GM23338 (cell line): ENCODE measurements around the gene MICAL3. TPM values are rescaled to one million over a fixed set of nuclear protein-coding genes. Genes with fewer than 3 reads are reported as not detected.

ENCODE experiments used
- ATAC-seq: fragments of 200-7000 bp; cut with Tn5 transposase; 3 replicates; pipeline ENCODE4 v1.9.1; 2020
- DNase-seq: peaks from one replicate; pipeline ENCODE4 v3.0.0-alpha.2; 2015; ENCODE audit warnings: low spot score
- H2AFZ ChIP-seq: fragments of 200-600 bp; sonication (generic); 2 replicates; pipeline ENCODE4 v1.8.0; 2016; ENCODE audit warnings: antibody characterized with exemption, mild to moderate bottlenecking, moderate library complexity
- H3F3A ChIP-seq: fragments of 200-600 bp; sonication (generic); replicated peaks from 2 replicates; pipeline ENCODE4 v1.8.0; 2017; ENCODE audit warnings: antibody characterized with exemption, mixed run types, low read depth
- H3K27ac ChIP-seq: fragments of 200-600 bp; sonication (generic); 2 replicates; pipeline ENCODE4 v1.6.1; 2016; ENCODE audit warnings: low read depth
- H3K27me3 ChIP-seq: fragments of 200-600 bp; sonication (generic); 2 replicates; pipeline ENCODE4 v1.8.0; 2016; ENCODE audit warnings: mild to moderate bottlenecking, mixed run types, moderate library complexity; ENCODE audit not compliant: insufficient read depth
- H3K36me3 ChIP-seq: fragments of 200-600 bp; sonication (generic); 2 replicates; pipeline ENCODE4 v1.8.0; 2016; ENCODE audit warnings: mild to moderate bottlenecking; ENCODE audit not compliant: insufficient read depth
- H3K4me1 ChIP-seq: fragments of 200-600 bp; sonication (generic); 2 replicates; pipeline ENCODE4 v1.8.0; 2016; ENCODE audit warnings: mild to moderate bottlenecking, moderate library complexity; ENCODE audit not compliant: insufficient read depth
- H3K4me2 ChIP-seq: fragments of 200-600 bp; sonication (generic); 2 replicates; pipeline ENCODE4 v1.7.1; 2017; ENCODE audit warnings: mixed run types
- H3K4me3 ChIP-seq: fragments of 200-600 bp; sonication (generic); 2 replicates; pipeline ENCODE4 v1.6.1; 2016; ENCODE audit warnings: mixed run types
- H3K79me2 ChIP-seq: fragments of 200-600 bp; sonication (generic); replicated peaks from 2 replicates; pipeline ENCODE4 v1.8.0; 2017; ENCODE audit warnings: mild to moderate bottlenecking; ENCODE audit not compliant: insufficient read depth
- H3K9me2 ChIP-seq: fragments of 200-600 bp; sonication (generic); 2 replicates; pipeline ENCODE4 v1.8.0; 2017; ENCODE audit not compliant: insufficient read depth
- H4K20me1 ChIP-seq: fragments of 200-600 bp; sonication (generic); replicated peaks from 2 replicates; pipeline ENCODE4 v1.8.0; 2017; ENCODE audit warnings: mild to moderate bottlenecking; ENCODE audit not compliant: insufficient read depth
- H3K27ac Mint-ChIP-seq: 2 replicates; pipeline ENCODE4 v1.8.0; 2020; ENCODE audit warnings: inconsistent platforms, mild to moderate bottlenecking, moderate library complexity, mixed read lengths
- H3K27me3 Mint-ChIP-seq: 3 replicates; pipeline ENCODE4 v1.8.0; 2022; ENCODE audit warnings: low read depth, mild to moderate bottlenecking, moderate library complexity, mixed read lengths, inconsistent platforms; ENCODE audit not compliant: insufficient read depth, poor library complexity
- H3K36me3 Mint-ChIP-seq: 3 replicates; pipeline ENCODE4 v1.8.0; 2021; ENCODE audit warnings: low read depth, mild to moderate bottlenecking, inconsistent platforms, moderate library complexity, mixed read lengths
- H3K4me1 Mint-ChIP-seq: 3 replicates; pipeline ENCODE4 v1.8.0; 2020; ENCODE audit warnings: mild to moderate bottlenecking, inconsistent platforms, mixed read lengths
- H3K4me3 Mint-ChIP-seq: 3 replicates; pipeline ENCODE4 v1.8.0; 2021; ENCODE audit warnings: moderate library complexity, mild to moderate bottlenecking, inconsistent platforms, mixed read lengths
- H3K9me3 Mint-ChIP-seq: 3 replicates; pipeline ENCODE4 v1.8.0; 2020; ENCODE audit warnings: moderate library complexity, mild to moderate bottlenecking, inconsistent platforms, mixed read lengths
- CREB1 ChIP-seq: fragments of 250-450 bp; sonication (Bioruptor Pico); IDR thresholded peaks from 2 replicates; pipeline ENCODE4 v1.5.0; 2020; ENCODE audit warnings: low read depth, mild to moderate bottlenecking, moderate library complexity
- EZH2 ChIP-seq: fragments of 200-600 bp; sonication (generic); IDR thresholded peaks from one replicate; pipeline ENCODE4 v1.8.0; 2017; ENCODE audit warnings: antibody characterized with exemption, mild to moderate bottlenecking, low read depth; ENCODE audit not compliant: unreplicated experiment
- EZH2phosphoT487 ChIP-seq: fragments of 200-600 bp; sonication (generic); IDR thresholded peaks from one replicate; pipeline ENCODE4 v1.8.1; 2018; ENCODE audit warnings: antibody characterized with exemption; ENCODE audit not compliant: unreplicated experiment
- JUNB ChIP-seq: IDR thresholded peaks from one replicate; pipeline ENCODE4 v1.6.1; 2016; ENCODE audit warnings: antibody characterized with exemption; ENCODE audit not compliant: unreplicated experiment
- NANOG ChIP-seq: IDR thresholded peaks from 2 replicates; pipeline ENCODE4 v1.6.1; 2016; ENCODE audit warnings: antibody characterized with exemption, borderline replicate concordance
- POLR2AphosphoS5 ChIP-seq: IDR thresholded peaks from 2 replicates; pipeline ENCODE4 v1.6.1; 2016; ENCODE audit warnings: antibody characterized with exemption, low read depth
- REST ChIP-seq: IDR thresholded peaks from one replicate; pipeline ENCODE4 v1.6.1; 2018; ENCODE audit warnings: antibody characterized with exemption; ENCODE audit not compliant: unreplicated experiment
- STAT1 ChIP-seq: IDR thresholded peaks from one replicate; pipeline ENCODE4 v1.6.1; 2016; ENCODE audit warnings: antibody characterized with exemption; ENCODE audit not compliant: unreplicated experiment
- ZNF114 ChIP-seq: fragments of 250-450 bp; sonication (Bioruptor Pico); IDR thresholded peaks from 2 replicates; pipeline ENCODE4 v1.5.0; 2020; ENCODE audit warnings: mild to moderate bottlenecking, moderate library complexity
- ZNF331 ChIP-seq: fragments of 250-450 bp; sonication (Bioruptor Pico); IDR thresholded peaks from 2 replicates; pipeline ENCODE4 v1.5.0; 2020; ENCODE audit warnings: low read depth, mild to moderate bottlenecking, moderate library complexity
- polyA plus RNA-seq: library from polyadenylated mRNA; unstranded; fragments of >200 nt; fragmentation: Nextera tagmentation; extraction: Ambion mirVana; gene quantifications from 2 replicates; pipeline ENCODE4 v1.2.1, GENCODE V29; 2016
- total RNA-seq: library from RNA; depleted of rRNA; stranded (reverse); fragments of >200 nt; shearing (Covaris generic); gene quantifications from 2 replicates; pipeline ENCODE4 v1.2.3, GENCODE V29; 2014
- TF ChIP-seq, protein P1 (sequence below), 2 experiments: fragments of 200-600 bp in 1 of 2; sonication (generic) in 1 of 2; conservative IDR thresholded peaks; 2 replicates each; pipeline versions ENCODE4 v1.5.1 to v1.6.1; 2016 to 2017; ENCODE audit warnings: antibody characterized with exemption in 2 of 2, low read depth in 2 of 2, mild to moderate bottlenecking in 2 of 2, moderate library complexity in 1 of 2
- TF ChIP-seq, protein P2 (sequence below): IDR thresholded peaks from 2 replicates; pipeline ENCODE4 v1.6.1; 2016; ENCODE audit warnings: antibody characterized with exemption
- TF ChIP-seq, protein P3 (sequence below): fragments of 250-450 bp; sonication (Bioruptor Pico); IDR thresholded peaks from 2 replicates; pipeline ENCODE4 v1.5.0; 2020; ENCODE audit warnings: mild to moderate bottlenecking, moderate library complexity

MICAL3 gene
- total and polyA plus RNA-seq, 2 experiments from 2014 or later = 10.1 to 33.9 TPM

DNA sequence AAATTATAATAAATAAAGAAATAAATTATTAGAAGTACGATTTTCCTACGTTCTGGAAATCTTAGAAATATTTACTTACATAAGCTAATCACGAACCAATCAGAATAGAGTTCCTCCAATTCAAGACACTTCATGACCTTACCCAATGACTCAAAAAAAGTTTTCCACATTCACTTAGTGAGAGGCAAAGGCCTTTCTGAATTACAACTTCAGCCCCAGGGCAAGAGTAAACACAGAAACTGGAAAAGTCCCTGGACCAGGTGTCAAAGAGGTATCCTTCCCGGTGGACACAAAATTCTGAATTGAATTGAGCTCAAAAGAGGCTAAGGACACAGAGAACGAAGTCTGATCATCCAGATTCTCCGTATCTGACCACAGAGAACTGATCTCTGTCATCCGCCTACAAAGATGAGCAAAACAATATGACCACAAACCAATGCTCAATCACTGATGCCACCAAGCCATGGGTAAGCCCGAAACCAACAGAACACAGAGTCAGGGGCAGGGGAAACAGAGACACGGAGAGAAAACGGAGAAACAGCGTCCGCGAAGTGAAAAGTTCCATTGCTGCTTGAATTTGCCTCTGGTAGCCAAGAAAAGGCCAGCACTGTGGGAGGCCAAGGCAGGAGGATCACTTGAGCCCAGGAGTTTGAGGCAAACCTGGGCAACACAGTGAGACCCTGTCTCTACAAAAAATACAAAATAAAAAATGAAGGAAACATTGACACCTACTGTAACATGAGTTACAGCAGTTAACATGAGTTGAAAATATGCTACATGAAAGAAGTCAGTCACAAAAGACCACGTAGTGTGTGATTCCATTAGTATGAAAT is 256.9 kb downstream of the MICAL3 start:
- H3K9me2 ChIP-seq = no peaks in the 10 kb centered on the region
- H3K36me3 Mint-ChIP-seq = no peaks in the 10 kb centered on the region
- no peak overlapping the region for H3K27ac ChIP-seq
- H3K27me3 ChIP-seq = no peaks in the 10 kb centered on the region
- DNase-seq (no peak), ATAC-seq (no peak)
- peaks cover 6% of the 10 kb centered on the region for H3K27me3 Mint-ChIP-seq
- no peaks in the 10 kb centered on the region; the same call in 1 of the 2 replicates for H4K20me1 ChIP-seq
- H3K36me3 ChIP-seq = no peaks in the 10 kb centered on the region
- no peaks in the 10 kb centered on the region for H3K9me3 Mint-ChIP-seq
- H3K27ac Mint-ChIP-seq = no peak overlapping the region
- no peak overlapping the region for H3K4me3 Mint-ChIP-seq
- H2AFZ ChIP-seq = no peak overlapping the region
- no peak overlapping the region for H3K4me2 ChIP-seq
- H3F3A ChIP-seq = 0 out of 2 replicates have a peak, but pooled peaks cover 3% of the 10 kb centered on the region
- H3K4me1 ChIP-seq = peaks cover 4% of the 10 kb centered on the region
- peaks cover 16% of the 10 kb centered on the region for H3K4me1 Mint-ChIP-seq
- no peak for TF ChIP-seq POLR2AphosphoS5
- TF ChIP-seq, protein P1, sequence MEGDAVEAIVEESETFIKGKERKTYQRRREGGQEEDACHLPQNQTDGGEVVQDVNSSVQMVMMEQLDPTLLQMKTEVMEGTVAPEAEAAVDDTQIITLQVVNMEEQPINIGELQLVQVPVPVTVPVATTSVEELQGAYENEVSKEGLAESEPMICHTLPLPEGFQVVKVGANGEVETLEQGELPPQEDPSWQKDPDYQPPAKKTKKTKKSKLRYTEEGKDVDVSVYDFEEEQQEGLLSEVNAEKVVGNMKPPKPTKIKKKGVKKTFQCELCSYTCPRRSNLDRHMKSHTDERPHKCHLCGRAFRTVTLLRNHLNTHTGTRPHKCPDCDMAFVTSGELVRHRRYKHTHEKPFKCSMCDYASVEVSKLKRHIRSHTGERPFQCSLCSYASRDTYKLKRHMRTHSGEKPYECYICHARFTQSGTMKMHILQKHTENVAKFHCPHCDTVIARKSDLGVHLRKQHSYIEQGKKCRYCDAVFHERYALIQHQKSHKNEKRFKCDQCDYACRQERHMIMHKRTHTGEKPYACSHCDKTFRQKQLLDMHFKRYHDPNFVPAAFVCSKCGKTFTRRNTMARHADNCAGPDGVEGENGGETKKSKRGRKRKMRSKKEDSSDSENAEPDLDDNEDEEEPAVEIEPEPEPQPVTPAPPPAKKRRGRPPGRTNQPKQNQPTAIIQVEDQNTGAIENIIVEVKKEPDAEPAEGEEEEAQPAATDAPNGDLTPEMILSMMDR (conservative IDR thresholded peaks at IDR 0.05; ENCODE audit: low read depth in 2 of 2) = no peak
- TF ChIP-seq ZNF114 (CRISPR knock-in tag) = no peak
- no peak for TF ChIP-seq ZNF331 (CRISPR knock-in tag)
- TF ChIP-seq JUNB = no peak
- TF ChIP-seq, protein P2, sequence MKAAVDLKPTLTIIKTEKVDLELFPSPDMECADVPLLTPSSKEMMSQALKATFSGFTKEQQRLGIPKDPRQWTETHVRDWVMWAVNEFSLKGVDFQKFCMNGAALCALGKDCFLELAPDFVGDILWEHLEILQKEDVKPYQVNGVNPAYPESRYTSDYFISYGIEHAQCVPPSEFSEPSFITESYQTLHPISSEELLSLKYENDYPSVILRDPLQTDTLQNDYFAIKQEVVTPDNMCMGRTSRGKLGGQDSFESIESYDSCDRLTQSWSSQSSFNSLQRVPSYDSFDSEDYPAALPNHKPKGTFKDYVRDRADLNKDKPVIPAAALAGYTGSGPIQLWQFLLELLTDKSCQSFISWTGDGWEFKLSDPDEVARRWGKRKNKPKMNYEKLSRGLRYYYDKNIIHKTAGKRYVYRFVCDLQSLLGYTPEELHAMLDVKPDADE = no peak
- no peak for TF ChIP-seq NANOG
- TF ChIP-seq REST = no peak
- no peak for TF ChIP-seq STAT1
- TF ChIP-seq, protein P3, sequence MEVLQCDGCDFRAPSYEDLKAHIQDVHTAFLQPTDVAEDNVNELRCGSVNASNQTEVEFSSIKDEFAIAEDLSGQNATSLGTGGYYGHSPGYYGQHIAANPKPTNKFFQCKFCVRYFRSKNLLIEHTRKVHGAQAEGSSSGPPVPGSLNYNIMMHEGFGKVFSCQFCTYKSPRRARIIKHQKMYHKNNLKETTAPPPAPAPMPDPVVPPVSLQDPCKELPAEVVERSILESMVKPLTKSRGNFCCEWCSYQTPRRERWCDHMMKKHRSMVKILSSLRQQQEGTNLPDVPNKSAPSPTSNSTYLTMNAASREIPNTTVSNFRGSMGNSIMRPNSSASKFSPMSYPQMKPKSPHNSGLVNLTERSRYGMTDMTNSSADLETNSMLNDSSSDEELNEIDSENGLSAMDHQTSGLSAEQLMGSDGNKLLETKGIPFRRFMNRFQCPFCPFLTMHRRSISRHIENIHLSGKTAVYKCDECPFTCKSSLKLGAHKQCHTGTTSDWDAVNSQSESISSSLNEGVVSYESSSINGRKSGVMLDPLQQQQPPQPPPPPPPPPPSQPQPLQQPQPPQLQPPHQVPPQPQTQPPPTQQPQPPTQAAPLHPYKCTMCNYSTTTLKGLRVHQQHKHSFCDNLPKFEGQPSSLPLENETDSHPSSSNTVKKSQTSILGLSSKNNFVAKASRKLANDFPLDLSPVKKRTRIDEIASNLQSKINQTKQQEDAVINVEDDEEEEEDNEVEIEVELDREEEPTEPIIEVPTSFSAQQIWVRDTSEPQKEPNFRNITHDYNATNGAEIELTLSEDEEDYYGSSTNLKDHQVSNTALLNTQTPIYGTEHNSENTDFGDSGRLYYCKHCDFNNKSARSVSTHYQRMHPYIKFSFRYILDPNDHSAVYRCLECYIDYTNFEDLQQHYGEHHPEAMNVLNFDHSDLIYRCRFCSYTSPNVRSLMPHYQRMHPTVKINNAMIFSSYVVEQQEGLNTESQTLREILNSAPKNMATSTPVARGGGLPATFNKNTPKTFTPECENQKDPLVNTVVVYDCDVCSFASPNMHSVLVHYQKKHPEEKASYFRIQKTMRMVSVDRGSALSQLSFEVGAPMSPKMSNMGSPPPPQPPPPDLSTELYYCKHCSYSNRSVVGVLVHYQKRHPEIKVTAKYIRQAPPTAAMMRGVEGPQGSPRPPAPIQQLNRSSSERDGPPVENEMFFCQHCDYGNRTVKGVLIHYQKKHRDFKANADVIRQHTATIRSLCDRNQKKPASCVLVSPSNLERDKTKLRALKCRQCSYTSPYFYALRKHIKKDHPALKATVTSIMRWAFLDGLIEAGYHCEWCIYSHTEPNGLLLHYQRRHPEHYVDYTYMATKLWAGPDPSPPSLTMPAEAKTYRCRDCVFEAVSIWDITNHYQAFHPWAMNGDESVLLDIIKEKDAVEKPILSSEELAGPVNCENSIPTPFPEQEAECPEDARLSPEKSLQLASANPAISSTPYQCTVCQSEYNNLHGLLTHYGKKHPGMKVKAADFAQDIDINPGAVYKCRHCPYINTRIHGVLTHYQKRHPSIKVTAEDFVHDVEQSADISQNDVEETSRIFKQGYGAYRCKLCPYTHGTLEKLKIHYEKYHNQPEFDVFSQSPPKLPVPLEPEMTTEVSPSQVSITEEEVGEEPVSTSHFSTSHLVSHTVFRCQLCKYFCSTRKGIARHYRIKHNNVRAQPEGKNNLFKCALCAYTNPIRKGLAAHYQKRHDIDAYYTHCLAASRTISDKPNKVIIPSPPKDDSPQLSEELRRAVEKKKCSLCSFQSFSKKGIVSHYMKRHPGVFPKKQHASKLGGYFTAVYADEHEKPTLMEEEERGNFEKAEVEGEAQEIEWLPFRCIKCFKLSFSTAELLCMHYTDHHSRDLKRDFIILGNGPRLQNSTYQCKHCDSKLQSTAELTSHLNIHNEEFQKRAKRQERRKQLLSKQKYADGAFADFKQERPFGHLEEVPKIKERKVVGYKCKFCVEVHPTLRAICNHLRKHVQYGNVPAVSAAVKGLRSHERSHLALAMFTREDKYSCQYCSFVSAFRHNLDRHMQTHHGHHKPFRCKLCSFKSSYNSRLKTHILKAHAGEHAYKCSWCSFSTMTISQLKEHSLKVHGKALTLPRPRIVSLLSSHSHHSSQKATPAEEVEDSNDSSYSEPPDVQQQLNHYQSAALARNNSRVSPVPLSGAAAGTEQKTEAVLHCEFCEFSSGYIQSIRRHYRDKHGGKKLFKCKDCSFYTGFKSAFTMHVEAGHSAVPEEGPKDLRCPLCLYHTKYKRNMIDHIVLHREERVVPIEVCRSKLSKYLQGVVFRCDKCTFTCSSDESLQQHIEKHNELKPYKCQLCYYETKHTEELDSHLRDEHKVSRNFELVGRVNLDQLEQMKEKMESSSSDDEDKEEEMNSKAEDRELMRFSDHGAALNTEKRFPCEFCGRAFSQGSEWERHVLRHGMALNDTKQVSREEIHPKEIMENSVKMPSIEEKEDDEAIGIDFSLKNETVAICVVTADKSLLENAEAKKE (CRISPR knock-in tag) = no peak
- no peak for TF ChIP-seq CREB1 (CRISPR knock-in tag)
- TF ChIP-seq EZH2 = no peak
- no peak for TF ChIP-seq EZH2phosphoT487
- no peak overlapping the region for H3K4me3 ChIP-seq
- peaks cover 89% of the 10 kb centered on the region for H3K79me2 ChIP-seq
